ENCODE measurements around the gene DRAXIN. TPM values are rescaled to one million over a fixed set of nuclear protein-coding genes. Genes with fewer than 3 reads are reported as not detected.
A peak's percentile ranks its signal among the peaks of the same experiment; 100 is the strongest.

The DRAXIN gene
- total RNA-seq, 1 experiment from 2014 or later = 20.5 TPM

DNA sequence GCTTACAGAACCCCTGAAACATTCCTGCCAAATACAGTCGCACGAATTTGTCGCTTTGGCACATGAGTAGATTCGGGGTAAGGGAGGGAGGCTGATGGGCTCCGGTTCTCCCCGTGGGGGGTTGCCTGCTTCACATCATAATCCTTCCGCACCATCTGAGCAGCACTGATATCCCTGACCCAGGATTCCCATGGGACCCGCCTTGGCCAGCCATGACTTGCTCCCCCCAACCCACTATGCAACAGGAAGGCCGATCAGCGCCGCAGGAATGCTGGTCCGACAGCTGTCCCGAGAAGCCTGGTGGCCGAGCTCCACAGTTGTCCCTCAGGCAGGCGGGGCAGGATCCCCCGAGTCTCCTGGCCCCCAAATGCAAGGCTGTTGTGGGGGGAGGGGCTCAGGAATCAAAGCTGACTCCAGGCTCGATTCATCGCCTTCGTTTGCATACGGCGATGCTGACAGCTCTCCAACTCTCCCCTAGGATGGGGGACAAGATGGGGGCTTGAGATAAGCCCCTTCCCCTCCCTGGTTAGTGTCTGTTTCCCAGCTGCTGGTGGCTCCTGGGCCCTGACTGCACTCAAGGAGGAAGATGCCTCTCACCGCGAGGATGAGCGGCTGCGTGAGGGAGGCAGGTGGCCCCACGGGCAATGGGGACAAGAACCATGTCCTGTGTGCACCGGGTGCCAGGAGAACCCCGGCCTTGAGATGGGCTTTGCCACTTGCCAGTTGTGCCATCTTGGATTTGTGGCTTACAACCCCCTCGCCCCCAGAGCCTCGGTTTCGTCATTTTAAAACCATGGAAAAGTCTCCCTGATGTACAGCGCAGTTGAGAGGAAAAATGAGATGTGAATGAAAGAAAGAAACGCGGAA lies 9.3 kb downstream of the DRAXIN start:
- no peak overlapping the region for H2BK5ac ChIP-seq (ENCODE audit: insufficient read length, low read length)
- no peak overlapping the region for H3K23ac ChIP-seq (ENCODE audit: insufficient read length, low read depth, low read length)
- H3K9me3 ChIP-seq (ENCODE audit: control insufficient read depth, low read depth, low read length) = no peaks in the 10 kb centered on the region
- no peak overlapping the region for H3K9ac ChIP-seq (ENCODE audit: extremely low read depth, insufficient read length, low read length)
- H2AK5ac ChIP-seq (ENCODE audit: insufficient read length, low read length) = no peak overlapping the region
- peaks cover 0 to 8% (median 0%) of the 10 kb centered on the region in 3 experiments; a peak in 3 of 7 replicates for H3K36me3 Mint-ChIP-seq (ENCODE audit: insufficient read depth in 1 of 3, low read depth in 3 of 3)
- peaks cover 8% of the 10 kb centered on the region for H4K20me1 ChIP-seq (ENCODE audit: control insufficient read depth, insufficient read depth, insufficient read length)
- peaks cover 5% of the 10 kb centered on the region for H3K23me2 ChIP-seq (ENCODE audit: insufficient read length, low read depth, low read length, poor library complexity, severe bottlenecking)
- peaks cover 10% of the 10 kb centered on the region for H3K4me1 ChIP-seq (ENCODE audit: insufficient read depth, low read length)
- no peak overlapping the region for H3K4ac ChIP-seq (ENCODE audit: low read depth, low read length)
- no peak overlapping the region for H3K4me3 Mint-ChIP-seq
- peak; percentile 29 for DNase-seq
- no peaks in the 10 kb centered on the region for H3K27me3 ChIP-seq (ENCODE audit: insufficient read depth, low read length)
- H2AFZ ChIP-seq (ENCODE audit: low read length) = no peak overlapping the region
- no peak overlapping the region for H4K91ac ChIP-seq (ENCODE audit: insufficient read length, low read depth, low read length)
- H3K79me2 ChIP-seq (ENCODE audit: insufficient read depth, low read length) = no peaks in the 10 kb centered on the region; the same call in 1 of the 2 replicates
- peak overlapping the region in 1 of 3 experiments; percentile 76; a peak in 1 of 7 replicates for H3K27ac Mint-ChIP-seq
- H4K8ac ChIP-seq (replicated peaks; ENCODE audit: insufficient read length, low read depth, low read length) = no peak overlapping the region
- H3K18ac ChIP-seq (ENCODE audit: insufficient read length, low read depth, low read length) = no peak overlapping the region
- no peak overlapping the region for H3K56ac ChIP-seq (ENCODE audit: insufficient read length, low read depth, low read length)
- TF ChIP-seq, protein P1, sequence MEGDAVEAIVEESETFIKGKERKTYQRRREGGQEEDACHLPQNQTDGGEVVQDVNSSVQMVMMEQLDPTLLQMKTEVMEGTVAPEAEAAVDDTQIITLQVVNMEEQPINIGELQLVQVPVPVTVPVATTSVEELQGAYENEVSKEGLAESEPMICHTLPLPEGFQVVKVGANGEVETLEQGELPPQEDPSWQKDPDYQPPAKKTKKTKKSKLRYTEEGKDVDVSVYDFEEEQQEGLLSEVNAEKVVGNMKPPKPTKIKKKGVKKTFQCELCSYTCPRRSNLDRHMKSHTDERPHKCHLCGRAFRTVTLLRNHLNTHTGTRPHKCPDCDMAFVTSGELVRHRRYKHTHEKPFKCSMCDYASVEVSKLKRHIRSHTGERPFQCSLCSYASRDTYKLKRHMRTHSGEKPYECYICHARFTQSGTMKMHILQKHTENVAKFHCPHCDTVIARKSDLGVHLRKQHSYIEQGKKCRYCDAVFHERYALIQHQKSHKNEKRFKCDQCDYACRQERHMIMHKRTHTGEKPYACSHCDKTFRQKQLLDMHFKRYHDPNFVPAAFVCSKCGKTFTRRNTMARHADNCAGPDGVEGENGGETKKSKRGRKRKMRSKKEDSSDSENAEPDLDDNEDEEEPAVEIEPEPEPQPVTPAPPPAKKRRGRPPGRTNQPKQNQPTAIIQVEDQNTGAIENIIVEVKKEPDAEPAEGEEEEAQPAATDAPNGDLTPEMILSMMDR (conservative IDR thresholded peaks at IDR 0.05) = no peak
- H3K4me2 ChIP-seq (ENCODE audit: insufficient read depth, insufficient read length, low read length) = no peak overlapping the region
- H3K27me3 Mint-ChIP-seq (ENCODE audit: low read depth) = no peaks in the 10 kb centered on the region
- peaks cover 50 to 51% of the 10 kb centered on the region in 2 experiments for H3K4me1 Mint-ChIP-seq
- H4K5ac ChIP-seq (ENCODE audit: insufficient read length, low read depth, low read length) = no peak overlapping the region
- H3K79me1 ChIP-seq (ENCODE audit: insufficient read depth, low read depth, low read length, poor library complexity, severe bottlenecking) = no peaks in the 10 kb centered on the region
- no peak overlapping the region for H2BK20ac ChIP-seq (ENCODE audit: low read depth, low read length, poor library complexity, severe bottlenecking)
- no peak overlapping the region for H2BK120ac ChIP-seq (ENCODE audit: low read depth, low read length, poor library complexity, severe bottlenecking)
- H2BK15ac ChIP-seq (ENCODE audit: low read depth, low read length) = no peak overlapping the region
- no peak overlapping the region for H3K27ac ChIP-seq (ENCODE audit: insufficient read length, low read depth, low read length)
- no peak overlapping the region for H2BK12ac ChIP-seq (ENCODE audit: insufficient read length, low read depth, low read length)
- H3K14ac ChIP-seq (ENCODE audit: insufficient read depth, low read length) = no peak overlapping the region
- H3T11ph ChIP-seq (ENCODE audit: low read length) = no peak overlapping the region
- no peaks in the 10 kb centered on the region for H3K9me3 Mint-ChIP-seq
- no CpG with 5 or more reads among the region's 34 CpGs for WGBS (ENCODE audit: extremely low coverage, insufficient read length, low lambda C conversion rate)

Data from H9 (cell line).